Measurements from ENCODE around the gene EEF1A2.
A peak's percentile ranks its signal among the peaks of the same experiment; 100 is the strongest.

Gene EEF1A2

GRCh38 chr20:63498960-63499337 is at the start of gene EEF1A2:
EEF1A2 (minus strand) TSS chr20:63499083; CDS start chr20:63497763, 1,320 bp downstream.
- peak; percentile 68 for DNase-seq

GRCh38 chr20:63548542-63548941 is 49.7 kb upstream of the EEF1A2 start:
- no peak for DNase-seq

GRCh38 chr20:63547725-63548480 is 49.0 kb upstream of the EEF1A2 start, which contains the start of gene SRMS:
SRMS (minus strand) TSS chr20:63547749; CDS start chr20:63547463, 286 bp downstream.
- DNase-seq = no peak

- DNase-seq = no peak
Measured at GRCh38 chr20:63546956-63547724, 48.3 kb upstream of the EEF1A2 start.

- no peak for DNase-seq
Measured at GRCh38 chr20:63546256-63546955, 47.5 kb upstream of the EEF1A2 start.

GRCh38 chr20:63545814-63546213 is 46.9 kb upstream of the EEF1A2 start:
- no peak for DNase-seq

GRCh38 chr20:63544958-63545516 is 46.2 kb upstream of the EEF1A2 start:
- no peak for DNase-seq

GRCh38 chr20:63544241-63544957 is 45.5 kb upstream of the EEF1A2 start:
- no peak for DNase-seq

GRCh38 chr20:63543733-63544132 is 44.9 kb upstream of the EEF1A2 start:
- DNase-seq = no peak

GRCh38 chr20:63543131-63543530 is 44.2 kb upstream of the EEF1A2 start:
- DNase-seq = no peak

GRCh38 chr20:63542696-63543095 is 43.8 kb upstream of the EEF1A2 start:
- no peak for DNase-seq

GRCh38 chr20:63542031-63542559 is 43.2 kb upstream of the EEF1A2 start:
- no peak for DNase-seq

GRCh38 chr20:63541371-63541770 is 42.5 kb upstream of the EEF1A2 start:
- DNase-seq = no peak

- no peak for DNase-seq
Measured at GRCh38 chr20:63540417-63541186, 41.7 kb upstream of the EEF1A2 start.

GRCh38 chr20:63539441-63540370 is 40.8 kb upstream of the EEF1A2 start:
- no peak for DNase-seq

GRCh38 chr20:63539092-63539430 is 40.2 kb upstream of the EEF1A2 start:
- no peak for DNase-seq

GRCh38 chr20:63538204-63539091 is 39.6 kb upstream of the EEF1A2 start:
- no peak for DNase-seq

- peak; percentile 93 for DNase-seq
Measured at GRCh38 chr20:63537525-63538203, 38.8 kb upstream of the EEF1A2 start.

All from activated T-cell treated with anti-CD3 and anti-CD28 coated beads, Interleukin-2, amount 50 U/mL, for 1 hour (primary cell).